Brain microvascular endothelial cell (primary cell): ENCODE results near the gene NAPB.

Source experiments
- DNase-seq: peaks from one replicate; pipeline ENCODE4 v3.0.0-alpha.2; 2020
- H3K27ac ChIP-seq: fragments of 250-450 bp; sonication (Bioruptor Pico); 2 replicates; pipeline ENCODE4 v1.5.1; 2020; ENCODE audit warnings: mild to moderate bottlenecking, moderate library complexity
- H3K27me3 ChIP-seq: fragments of 250-450 bp; sonication (Bioruptor Pico); replicated peaks from 2 replicates; pipeline ENCODE4 v1.5.1; 2020; ENCODE audit warnings: mild to moderate bottlenecking
- H3K36me3 ChIP-seq: fragments of 250-450 bp; sonication (Bioruptor Pico); replicated peaks from 2 replicates; pipeline ENCODE4 v1.5.1; 2020; ENCODE audit warnings: mild to moderate bottlenecking
- H3K4me3 ChIP-seq: 2 replicates; pipeline ENCODE4 v1.5.1; 2011; ENCODE audit warnings: low read depth, mild to moderate bottlenecking, control low read depth, low read length, moderate library complexity
- in situ Hi-C: cut with HindIII; loops from 2 replicates; pipeline ENCODE4 v1.10.0; 2017; ENCODE audit warnings: low sequenced_read_pairs, low pct_ligation_motif_present
- TF ChIP-seq, protein P1 (sequence below): IDR thresholded peaks from 2 replicates; pipeline ENCODE4 v1.5.1; 2011; ENCODE audit warnings: low read depth, mild to moderate bottlenecking, moderate library complexity, low read length, control low read depth, inconsistent platforms; ENCODE audit errors: missing control alignments

Gene NAPB

DNA sequence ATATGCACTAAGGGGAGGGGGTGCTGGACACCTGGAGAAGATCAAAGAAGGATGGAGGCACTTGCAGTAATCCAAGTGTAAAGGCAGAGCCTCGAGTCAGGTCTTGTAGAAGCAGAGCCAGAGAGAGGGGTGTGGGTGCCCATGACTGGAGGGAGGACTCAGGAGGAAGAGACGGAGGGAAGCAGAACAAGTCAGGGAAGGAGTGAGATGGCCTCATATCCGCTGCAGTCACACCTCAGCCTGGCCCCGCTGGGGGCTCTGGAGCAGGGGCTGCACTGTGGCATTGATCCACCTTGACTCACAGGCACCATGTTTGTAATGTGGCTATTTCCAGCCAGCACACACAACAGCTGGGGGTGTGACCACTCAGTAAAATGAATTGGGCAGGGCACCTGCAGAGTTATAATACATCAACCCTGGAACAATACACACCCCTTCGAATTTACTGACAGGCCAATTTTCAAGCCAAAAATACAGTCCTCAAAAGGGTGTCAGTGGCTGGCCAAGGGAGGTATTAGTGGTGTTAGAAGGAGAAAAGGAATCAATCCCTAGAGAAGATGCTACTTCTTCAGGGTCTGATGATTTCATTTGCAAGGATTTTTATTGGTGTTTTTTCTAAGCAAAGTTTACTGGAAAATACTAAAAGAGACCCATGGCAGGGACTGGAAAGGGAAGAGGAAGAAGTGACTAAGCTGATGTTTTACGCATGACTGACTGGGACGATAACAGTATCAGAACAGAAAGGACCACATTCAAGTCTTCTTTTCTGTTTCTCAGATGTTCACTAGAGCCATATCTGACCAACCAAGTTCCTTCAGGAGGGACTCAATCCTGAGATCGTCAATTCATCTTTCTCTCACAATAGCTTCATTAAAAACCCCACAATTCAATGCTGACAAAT, 89.6 kb downstream of the NAPB start:
- Histone ChIP-seq H3K27me3 (no peaks in the 10 kb centered on the region), H3K27ac (peak overlapping the region; percentile 26), H3K36me3 (no peaks in the 10 kb centered on the region), H3K4me3 (no peak overlapping the region)
- in situ Hi-C loops: loop anchor here (25.0 kb wide), 1 partner anchor 644 kb away; no protein-coding TSS in a partner anchor
- peak; percentile 25 for DNase-seq
- TF ChIP-seq, protein P1, sequence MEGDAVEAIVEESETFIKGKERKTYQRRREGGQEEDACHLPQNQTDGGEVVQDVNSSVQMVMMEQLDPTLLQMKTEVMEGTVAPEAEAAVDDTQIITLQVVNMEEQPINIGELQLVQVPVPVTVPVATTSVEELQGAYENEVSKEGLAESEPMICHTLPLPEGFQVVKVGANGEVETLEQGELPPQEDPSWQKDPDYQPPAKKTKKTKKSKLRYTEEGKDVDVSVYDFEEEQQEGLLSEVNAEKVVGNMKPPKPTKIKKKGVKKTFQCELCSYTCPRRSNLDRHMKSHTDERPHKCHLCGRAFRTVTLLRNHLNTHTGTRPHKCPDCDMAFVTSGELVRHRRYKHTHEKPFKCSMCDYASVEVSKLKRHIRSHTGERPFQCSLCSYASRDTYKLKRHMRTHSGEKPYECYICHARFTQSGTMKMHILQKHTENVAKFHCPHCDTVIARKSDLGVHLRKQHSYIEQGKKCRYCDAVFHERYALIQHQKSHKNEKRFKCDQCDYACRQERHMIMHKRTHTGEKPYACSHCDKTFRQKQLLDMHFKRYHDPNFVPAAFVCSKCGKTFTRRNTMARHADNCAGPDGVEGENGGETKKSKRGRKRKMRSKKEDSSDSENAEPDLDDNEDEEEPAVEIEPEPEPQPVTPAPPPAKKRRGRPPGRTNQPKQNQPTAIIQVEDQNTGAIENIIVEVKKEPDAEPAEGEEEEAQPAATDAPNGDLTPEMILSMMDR: no peak

- Histone ChIP-seq H3K36me3 (no peaks in the 10 kb centered on the region), H3K27me3 (no peaks in the 10 kb centered on the region), H3K4me3 (no peak overlapping the region), H3K27ac (no peak overlapping the region)
- no peak for DNase-seq
- TF ChIP-seq, protein P1: no peak
- in situ Hi-C loops: loop anchor here (25.0 kb wide), 1 partner anchor 640 kb away; no protein-coding TSS in a partner anchor
Observed at GRCh38 chr20:23327617-23328333, 93.5 kb downstream of the NAPB start.

GRCh38 chr20:23326774-23327173, 94.5 kb downstream of the NAPB start:
- H3K36me3 ChIP-seq: no peaks in the 10 kb centered on the region
- H3K27ac ChIP-seq: no peak overlapping the region
- no peak for DNase-seq
- H3K4me3 ChIP-seq: no peak overlapping the region
- no peaks in the 10 kb centered on the region for H3K27me3 ChIP-seq
- in situ Hi-C loops: loop anchor here (25.0 kb wide), 1 partner anchor 639 kb away; no protein-coding TSS in a partner anchor
- TF ChIP-seq, protein P1: no peak

- no peaks in the 10 kb centered on the region for H3K27me3 ChIP-seq
- no peaks in the 10 kb centered on the region for H3K36me3 ChIP-seq
- H3K27ac ChIP-seq: no peak overlapping the region
- TF ChIP-seq, protein P1: no peak
- in situ Hi-C loops: loop anchor here (25.0 kb wide), 1 partner anchor 638 kb away; no protein-coding TSS in a partner anchor
- H3K4me3 ChIP-seq: no peak overlapping the region
- DNase-seq: no peak
Observed at GRCh38 chr20:23325107-23325506, 96.2 kb downstream of the NAPB start.
